GM21423 (cell line): Measurements from ENCODE around the gene CSMD2.

Experiments used
- ATAC-seq: cut with Tn5 transposase; IDR thresholded peaks from one replicate; pipeline ENCODE4 v1.9.1; 2021; ENCODE audit warnings: mild to moderate bottlenecking, moderate library complexity; ENCODE audit not compliant: unreplicated experiment

Gene CSMD2

GRCh38 chr1:33970148-33970825, 194.7 kb downstream of the CSMD2 start:
- ATAC-seq: no peak

GRCh38 chr1:33966346-33967141, 198.5 kb downstream of the CSMD2 start:
- no peak for ATAC-seq

GRCh38 chr1:33965086-33965485, 199.9 kb downstream of the CSMD2 start:
- no peak for ATAC-seq

GRCh38 chr1:33962061-33962460, 203.0 kb downstream of the CSMD2 start:
- ATAC-seq: no peak

GRCh38 chr1:33960188-33960895, 204.7 kb downstream of the CSMD2 start:
- no peak for ATAC-seq

- ATAC-seq: no peak
These were observed 207.2 kb downstream of the CSMD2 start for GRCh38 chr1:33957854-33958253.

DNA sequence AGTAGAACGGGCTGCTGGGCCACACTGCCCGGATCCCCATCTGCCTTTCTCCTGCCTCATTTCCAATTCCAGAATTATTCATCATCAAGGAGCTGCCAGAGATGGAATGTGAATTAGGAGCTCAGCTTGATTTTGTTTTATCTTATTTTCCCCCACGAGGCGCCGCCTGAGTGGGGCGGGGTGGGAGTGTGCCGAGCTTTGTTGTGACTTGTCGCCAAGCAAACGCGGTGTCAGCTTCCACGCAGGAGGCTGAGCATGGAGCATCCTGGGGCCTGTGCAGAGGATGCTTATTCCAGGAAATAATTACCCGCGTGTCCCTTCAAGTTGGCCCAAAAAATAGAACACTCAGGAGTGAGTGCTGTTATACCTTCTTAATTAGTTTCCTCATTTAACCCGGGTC, 209.9 kb downstream of the CSMD2 start:
- ATAC-seq: no peak

- no peak for ATAC-seq
These were observed 215.5 kb downstream of the CSMD2 start for GRCh38 chr1:33949570-33949969.

DNA sequence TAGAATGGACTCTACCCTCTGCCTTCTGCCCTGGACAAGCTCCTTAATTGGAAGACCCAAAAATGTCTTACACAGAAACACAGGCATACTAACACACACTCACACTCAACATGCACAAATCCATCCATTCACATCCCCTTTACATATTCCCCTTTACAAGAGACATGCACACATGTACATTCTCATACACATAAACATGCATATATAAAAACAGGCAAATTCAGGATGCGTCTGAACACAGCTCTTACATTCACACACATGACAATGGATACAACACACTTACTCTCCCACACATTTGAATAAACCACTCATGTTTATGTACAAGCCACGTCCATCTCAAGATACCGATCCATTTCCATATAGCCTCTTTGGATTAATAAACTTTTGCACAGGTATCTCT, 216.7 kb downstream of the CSMD2 start:
- no peak for ATAC-seq

DNA sequence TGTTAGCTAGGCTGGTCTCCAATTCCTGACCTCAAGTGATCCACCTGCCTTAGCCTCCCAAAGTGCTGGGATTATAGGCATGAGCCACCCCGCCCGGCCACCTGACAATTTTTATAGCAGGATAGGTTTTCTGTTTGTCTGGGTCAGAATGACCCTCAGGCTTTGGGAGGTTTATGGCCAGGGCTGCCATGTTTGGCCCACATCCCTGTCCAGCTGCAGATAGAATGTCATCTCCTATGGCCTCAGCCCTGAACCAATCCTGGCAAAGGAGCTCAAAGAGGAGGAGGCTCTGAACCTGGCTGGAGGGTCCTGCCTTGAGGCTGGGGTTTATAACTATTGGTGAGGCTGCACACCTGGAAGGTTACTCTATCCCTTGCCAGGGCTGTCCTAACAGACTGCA, 218.2 kb downstream of the CSMD2 start:
- no peak for ATAC-seq

DNA sequence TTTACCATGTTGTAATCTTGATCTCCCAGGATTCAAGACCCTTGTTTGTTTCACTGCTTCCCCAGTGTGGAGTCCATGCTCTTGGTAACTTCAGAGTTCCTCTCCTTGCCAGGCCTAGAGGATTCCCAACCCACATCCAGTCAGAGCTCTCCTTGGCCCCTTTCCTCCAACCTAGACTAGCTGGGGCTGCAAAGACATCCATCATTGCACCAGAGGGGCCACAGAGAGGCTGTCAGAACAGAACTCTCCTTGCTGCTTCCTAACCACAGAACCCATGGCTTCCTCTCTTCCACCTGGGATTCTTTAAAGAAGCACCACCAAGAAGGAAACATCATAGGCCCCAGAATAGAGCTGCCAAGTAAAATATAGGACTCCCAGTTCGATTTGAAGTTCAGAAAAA, 220.2 kb downstream of the CSMD2 start:
- no peak for ATAC-seq

GRCh38 chr1:33943978-33944377, 221.1 kb downstream of the CSMD2 start:
- no peak for ATAC-seq

- no peak for ATAC-seq
These were observed 232.2 kb downstream of the CSMD2 start for GRCh38 chr1:33932871-33933270.

GRCh38 chr1:33931111-33931475, 233.9 kb downstream of the CSMD2 start:
- no peak for ATAC-seq

DNA sequence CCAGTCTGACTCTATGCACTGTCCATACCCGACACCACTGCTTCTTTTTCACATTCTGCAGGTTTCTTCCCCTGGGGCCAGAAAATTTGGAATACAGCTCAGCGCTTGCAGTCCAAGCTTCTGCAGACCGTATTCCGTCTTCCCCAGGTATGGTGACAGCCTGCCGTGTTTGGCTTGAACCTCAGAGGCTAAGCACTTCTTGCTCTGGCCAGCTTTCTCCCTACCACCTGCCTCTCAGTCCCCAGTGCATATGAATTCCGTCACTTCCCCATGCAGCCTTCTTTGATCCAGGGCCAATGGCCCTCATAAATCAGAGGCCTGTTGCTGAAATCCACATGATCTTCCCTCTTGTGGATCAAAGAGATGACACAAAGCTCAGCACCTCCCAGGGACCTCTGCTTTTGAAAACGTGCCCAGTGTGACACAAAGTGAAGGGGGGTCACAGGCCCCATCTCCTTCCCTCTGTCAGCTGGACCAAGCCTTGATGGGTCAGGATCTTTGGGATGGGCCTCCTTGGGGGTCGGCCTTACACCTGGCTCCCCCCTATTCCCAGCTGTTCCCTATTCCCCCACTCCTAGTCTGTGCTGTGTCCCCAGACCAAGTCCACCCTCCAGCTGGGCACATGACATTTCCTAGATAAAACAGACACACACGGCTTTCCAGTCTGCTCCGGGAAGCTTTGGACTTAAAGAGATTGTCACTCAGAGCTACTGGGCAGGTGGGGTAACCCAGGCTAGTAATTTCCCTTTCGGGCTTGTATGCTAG, 234.5 kb downstream of the CSMD2 start:
- ATAC-seq: no peak

- ATAC-seq: no peak
These were observed 236.8 kb downstream of the CSMD2 start for GRCh38 chr1:33928251-33928650.

- ATAC-seq: no peak
These were observed 237.3 kb downstream of the CSMD2 start for GRCh38 chr1:33927721-33928120.

DNA sequence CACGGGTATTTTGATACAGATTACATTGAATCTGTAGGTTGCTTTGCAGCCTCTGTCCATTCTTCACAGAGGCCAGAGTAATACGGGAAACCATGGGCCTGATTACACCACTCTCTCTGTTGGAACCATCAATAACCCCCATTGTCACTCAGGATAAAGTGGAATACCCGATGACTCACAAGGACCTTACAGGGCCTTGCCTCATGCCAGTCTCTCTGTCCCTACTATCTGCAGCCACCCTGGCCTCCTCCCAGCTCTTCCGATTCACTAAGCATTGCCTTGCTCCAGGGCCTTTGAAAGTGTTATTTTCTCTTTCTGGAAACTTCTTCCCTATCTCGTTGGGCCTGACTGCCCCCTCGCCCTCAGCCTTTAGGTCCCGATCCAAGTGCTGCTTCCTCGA, 239.4 kb downstream of the CSMD2 start:
- ATAC-seq: no peak

DNA sequence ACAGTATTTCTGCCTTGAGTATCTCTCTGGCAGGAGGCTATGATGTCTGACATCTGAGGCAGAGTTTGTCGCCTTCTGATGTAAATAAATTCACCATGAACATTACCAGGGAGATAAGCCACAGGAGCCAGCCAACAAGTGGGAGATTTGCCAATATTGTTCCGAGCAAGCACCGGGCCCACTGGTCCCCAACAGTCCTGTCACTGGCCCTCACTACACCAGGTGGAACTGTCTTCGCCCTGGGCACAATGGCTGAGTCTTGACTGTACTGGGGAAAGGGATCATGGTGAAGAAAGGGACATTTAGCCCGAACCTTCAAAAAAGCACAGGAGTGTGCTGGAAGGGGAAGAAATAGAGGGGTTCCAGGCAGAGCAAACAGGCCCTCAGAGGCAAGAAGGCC, 243.7 kb downstream of the CSMD2 start:
- ATAC-seq: no peak

GRCh38 chr1:33918368-33918767, 246.7 kb downstream of the CSMD2 start:
- ATAC-seq: no peak

DNA sequence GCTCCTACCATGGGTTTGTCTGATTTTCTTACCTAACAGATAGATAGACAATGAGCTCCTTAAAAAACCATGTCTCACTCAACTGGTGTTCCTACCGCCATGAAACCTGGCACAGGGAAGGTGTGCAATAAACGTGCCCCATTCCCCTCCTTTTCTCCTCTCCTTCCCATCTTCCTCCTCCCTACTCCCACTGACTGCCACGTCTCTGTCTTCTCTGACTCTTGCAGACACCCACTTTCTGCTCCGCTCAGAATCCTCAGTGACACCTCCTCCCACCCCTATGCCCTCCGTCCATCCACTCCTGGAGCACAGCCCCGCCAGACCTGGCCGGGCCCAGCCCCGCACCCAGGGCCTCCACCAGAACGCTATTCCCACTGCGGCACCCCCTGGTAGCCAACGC, 248.2 kb downstream of the CSMD2 start:
- ATAC-seq: no peak
